ENCODE data around the gene TMEM184B.

The TMEM184B gene

DNA sequence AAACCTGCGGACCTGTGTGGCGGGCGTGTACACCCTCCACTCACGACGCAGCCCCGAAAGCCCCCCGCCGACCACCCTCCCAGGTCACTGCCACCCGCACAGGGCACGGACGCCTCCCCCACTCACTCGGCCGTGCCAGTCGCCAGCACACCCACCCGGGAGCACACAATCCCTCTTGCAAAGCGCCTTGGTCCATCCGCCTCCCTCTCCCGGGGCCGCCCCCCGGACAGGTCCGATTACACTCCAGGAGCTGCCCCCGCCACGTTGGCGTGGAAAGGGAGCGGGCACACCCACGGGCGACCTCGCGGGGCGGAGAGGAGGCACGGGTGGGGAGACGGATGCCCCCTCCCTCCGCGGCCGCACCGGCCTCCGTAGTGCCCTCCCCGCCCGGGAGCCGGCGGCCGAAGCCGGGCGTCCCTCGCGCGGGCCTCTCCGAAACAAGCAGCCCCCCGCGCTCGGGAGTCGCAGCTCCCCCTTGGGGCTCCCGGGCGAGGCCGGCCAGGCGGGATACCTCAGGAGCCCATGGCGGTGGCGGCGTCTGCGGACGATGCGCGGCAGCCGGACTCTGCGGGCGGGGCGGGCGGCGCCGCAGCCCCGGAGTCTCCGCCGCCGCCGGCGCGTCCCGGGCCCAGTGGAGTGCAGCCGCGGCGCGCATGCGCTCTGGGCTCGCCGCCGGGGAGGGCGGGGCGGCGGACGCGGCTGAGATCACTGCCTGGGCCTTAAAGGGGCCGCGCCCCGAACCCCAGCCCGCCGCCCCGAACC, at the start of gene TMEM184B:
Gene TMEM184B, minus strand, starts transcription at position 638 of the 762 bp plus-strand sequence. CDS start 25,049 bp downstream, outside the sequence.
- in situ Hi-C loops (cut with HindIII; ENCODE audit: low sequenced_read_pairs): no loop called here

DNA sequence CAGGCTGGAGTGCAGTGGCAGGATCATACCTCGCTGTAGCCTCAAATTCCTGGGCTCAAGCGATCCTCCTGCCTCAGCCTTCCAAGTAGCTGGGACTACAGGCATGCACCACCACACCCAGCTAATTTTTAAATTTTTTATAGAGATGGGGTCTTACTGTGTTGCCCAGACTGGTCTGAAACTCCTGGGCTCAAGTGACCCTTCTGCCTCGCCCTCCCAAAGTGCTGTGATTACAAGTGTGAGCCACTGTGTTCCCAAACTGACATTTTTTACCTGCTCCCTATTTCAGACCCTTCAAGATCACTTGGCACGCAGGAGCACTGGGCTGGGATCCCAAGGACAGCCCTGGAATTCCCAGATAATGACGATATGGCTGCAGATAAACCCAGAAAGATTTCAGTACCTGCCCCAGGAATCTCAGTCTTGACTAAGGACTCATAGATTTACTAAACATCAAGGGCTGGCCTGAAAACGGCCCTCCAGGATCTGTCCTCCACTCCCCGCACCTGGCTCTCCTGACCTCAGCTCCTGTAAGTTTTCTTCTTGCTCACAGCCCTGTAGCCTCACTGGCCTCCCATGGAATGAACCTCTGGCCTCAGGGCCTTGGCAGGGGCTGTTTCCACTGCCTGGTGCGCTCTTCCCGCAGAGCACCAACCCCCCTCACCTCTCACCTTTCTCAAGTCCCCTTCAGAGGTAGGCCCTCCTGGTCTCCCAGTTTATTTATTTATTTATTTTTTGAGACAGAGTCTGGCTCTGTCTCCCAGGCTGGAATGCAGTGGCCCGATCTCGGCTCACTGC, 48.0 kb upstream of the TMEM184B start:
- in situ Hi-C loops (cut with HindIII; ENCODE audit: low sequenced_read_pairs): no loop called here

DNA sequence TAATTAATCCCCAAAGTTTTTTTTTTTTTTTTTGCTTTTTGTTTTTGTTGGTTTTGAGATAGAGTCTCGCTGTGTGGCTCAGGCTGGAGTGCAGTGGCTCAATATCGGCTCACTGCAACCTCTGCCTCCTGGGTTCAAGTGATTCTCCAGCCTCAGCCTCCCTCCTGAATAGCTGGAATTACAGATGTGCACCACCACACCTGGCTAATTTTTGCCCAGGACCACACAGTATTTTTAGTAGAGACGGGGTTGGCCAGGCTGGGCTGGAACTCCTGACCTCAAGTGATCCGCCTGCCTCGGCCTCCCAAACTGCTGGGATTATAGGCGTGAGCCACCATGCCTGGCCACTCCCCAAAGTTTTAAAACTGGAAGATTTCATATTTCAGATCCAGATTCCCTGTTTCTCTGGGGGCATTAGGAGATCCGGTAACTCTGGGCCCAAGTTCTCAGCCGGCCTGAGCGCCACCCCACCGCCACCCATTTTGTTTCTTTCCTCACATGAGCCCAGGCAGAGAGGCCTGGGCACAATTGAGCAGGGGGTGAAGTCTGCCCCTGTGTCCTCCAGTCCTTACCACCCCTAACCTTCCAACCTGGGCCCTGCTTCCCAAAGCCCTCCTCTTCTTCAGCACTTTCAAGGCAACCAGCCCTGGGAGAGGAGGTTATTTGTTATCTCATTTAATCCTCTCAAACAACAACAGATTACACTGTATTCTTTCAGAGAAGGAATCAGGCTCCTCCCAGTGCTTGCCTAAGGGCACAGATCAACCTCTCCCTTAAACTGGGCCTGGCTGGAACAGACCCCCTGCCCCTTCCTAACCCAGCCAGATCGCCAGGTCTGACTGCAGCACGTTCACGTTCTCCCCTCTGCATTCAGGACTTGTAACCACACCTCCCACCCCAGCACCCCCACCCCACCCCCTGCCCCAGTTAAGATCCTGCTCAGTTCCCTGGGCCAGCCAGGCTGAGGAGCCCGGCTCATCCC, 46.3 kb upstream of the TMEM184B start:
- in situ Hi-C loops (cut with HindIII; ENCODE audit: low sequenced_read_pairs): no loop called here

DNA sequence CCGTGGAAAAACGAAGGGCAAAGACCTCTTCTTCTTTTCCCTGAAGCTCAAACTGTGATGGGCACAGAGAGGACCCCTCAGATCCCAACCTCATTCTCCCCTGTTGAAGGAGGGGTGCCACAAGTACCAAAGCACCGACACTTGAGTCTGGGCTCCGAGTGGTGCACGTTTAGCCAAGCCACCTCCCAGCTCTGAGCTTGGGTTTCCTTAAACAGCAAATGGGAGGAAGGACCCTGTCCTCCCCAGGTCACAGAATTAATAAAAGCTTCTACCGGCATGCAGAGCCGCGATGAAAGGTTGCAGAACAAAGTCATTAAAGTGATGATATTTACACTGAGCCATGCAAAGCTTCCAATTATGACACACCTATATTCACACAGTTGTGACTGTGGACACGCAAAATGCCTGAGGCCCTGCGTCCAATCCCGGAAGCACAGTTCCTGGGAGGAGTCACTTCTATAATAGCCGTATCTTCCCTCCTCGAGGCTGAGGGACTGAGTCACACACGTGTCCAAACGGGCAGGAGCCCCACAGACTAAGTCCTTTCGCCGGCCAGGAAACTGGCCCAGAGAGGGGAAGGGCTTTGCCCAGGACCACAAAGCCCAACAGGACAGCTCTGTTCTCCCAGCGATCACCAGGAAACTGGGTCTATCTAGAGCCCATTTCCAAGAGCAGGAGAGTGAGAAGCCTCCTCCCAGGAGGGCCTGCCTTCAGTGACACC, 45.3 kb upstream of the TMEM184B start:
- in situ Hi-C loops (cut with HindIII; ENCODE audit: low sequenced_read_pairs): no loop called here

DNA sequence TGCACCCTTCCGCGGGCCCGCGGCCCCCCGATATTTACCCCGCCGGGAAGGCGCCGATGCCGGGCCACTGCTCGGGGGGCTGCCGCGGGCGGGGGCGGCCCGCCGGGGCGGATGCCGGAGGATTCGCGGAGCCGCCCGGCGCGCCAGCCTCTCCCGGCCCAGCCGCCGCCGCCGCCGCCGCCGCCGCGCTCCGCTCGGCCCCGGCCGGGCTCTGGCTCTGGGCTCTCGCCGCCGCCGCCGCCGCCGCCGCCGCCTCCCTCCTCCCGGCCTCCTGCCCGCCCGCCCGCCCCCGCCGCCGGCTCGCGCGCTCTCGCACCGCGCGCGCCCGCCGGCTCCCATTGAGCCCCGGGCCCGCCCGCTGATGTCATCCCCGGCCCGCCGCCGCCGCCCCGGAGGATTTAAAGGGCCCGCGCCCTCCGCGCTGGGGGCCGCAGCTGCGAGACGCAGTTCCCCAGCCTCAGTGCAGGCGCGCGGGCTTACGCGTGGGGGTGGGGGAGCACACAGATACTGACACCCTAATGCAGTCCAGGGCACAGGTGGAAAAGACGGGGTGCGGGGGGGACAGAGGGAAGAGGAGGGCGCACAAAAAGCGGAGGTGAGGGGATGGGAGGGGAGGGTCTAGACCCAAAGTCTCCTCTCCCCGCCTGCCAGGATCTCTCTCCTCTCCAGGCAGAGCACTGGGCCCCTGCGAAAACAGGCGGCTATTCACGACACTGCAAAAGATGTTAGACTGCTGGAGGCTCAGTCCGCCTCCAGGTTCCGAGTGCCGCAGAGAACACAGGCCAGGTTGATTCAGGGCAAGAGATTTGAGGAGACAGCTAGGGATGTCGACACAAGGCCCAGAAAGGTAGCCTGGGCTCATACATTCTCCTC, 44.5 kb upstream of the TMEM184B start, which contains the start of gene CSNK1E:
Gene CSNK1E, minus strand, starts transcription at position 312 of the 873 bp plus-strand sequence. CDS start 3,276 bp downstream, outside the sequence.
- in situ Hi-C loops (cut with HindIII; ENCODE audit: low sequenced_read_pairs): no loop called here

DNA sequence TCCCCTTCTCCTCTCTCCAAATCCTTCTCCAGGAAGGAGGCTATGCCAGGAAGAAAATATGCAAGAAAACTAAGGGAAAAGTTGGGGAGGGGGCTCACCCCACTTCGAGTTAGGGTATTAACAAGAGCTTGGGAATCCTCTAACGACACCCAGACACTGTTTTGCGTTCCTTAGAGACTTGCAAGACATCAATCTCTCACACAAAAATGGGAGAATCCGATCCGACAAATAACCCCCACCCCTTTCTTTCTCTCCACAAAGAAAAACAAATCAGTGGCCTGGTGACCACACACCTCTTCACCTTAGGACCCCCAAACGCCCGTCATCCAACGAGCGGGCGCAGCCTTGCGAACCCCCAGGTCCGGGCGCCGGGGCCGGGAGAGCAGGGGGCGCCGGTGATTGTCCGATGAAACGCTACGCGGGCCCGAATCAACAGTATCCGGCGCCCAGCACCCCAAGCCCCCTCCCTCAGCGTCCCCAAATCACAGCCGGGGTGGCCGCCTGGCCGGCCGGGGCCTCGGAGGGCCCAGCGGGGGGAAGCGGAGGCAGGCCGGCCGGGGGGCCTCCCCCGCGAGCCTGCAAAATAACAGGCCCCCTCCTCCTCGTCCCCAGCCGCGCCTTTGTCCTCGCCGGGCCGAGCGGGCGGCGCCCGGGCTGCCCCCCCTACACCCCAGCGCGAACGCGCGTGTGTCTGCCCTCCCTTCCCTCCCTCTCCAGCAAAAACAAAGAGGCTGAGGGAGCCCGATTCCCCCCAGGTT, 43.7 kb upstream of the TMEM184B start:
- in situ Hi-C loops (cut with HindIII; ENCODE audit: low sequenced_read_pairs): no loop called here

DNA sequence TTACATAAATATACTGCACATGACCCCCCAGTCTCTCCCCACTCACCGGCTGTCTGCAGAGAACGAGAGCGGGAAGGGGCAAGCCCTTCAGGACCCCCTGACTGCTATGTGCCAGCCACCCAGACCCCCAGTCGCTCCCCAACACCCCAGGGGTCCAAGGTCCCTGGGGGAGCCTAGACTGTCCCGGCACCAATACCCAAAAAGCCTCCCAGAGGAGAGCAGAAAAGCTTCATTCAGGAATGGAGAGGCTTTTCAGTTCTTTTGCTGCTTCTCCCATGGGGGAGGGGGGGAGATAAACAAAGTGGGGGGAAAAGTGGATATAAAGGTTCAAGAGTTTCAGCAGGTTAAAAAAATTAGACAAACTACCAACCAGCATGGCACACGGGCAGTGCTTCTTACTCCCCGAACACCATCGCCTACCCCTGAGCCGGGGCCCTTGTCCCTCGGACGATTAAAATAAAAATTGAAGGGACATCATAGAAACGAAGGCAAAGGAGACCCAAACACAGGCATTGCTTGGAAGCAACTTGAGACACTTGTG, 43.1 kb upstream of the TMEM184B start:
- in situ Hi-C loops (cut with HindIII; ENCODE audit: low sequenced_read_pairs): no loop called here

DNA sequence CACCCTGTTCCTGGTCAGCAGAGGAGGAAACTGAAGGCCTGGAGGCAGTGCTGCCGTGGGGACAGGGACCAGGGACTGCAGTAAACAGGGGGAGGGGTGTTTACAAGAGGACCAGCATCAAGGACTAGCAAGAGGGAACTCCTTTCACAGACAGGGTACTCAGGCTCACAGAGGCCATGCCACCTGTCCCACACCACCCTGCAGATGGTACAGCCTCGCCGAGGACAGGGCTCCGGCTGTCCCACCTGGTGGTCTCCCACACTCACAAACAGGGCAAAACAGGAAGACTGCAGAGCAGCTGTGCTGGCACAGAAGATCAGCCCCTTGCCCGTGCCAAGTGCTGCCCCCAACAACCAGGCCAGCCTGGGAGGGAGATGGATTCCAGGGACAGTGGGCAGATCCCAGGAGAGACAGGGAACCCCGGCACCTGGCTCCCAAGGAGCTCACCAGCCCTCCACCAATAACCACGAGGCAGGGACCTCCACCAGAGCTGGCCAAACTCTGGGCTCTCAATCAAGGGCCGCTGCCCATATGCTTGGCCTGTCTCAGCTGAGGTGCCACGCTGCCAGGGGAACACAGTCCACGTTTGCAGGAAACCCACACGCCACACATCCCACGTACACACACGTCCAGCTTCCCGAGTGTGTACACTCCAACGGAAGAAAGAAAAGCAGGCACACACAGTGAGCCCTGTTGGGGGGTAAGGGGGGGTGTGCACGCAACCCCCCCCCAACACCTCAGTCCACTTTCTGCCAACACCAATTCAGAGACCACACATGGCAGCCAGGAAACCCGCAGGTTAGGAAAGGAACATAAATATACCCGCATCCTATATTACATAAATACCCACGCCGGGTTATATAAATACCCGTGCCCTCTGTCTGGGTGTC, 42.4 kb upstream of the TMEM184B start:
- in situ Hi-C loops (cut with HindIII; ENCODE audit: low sequenced_read_pairs): no loop called here

DNA sequence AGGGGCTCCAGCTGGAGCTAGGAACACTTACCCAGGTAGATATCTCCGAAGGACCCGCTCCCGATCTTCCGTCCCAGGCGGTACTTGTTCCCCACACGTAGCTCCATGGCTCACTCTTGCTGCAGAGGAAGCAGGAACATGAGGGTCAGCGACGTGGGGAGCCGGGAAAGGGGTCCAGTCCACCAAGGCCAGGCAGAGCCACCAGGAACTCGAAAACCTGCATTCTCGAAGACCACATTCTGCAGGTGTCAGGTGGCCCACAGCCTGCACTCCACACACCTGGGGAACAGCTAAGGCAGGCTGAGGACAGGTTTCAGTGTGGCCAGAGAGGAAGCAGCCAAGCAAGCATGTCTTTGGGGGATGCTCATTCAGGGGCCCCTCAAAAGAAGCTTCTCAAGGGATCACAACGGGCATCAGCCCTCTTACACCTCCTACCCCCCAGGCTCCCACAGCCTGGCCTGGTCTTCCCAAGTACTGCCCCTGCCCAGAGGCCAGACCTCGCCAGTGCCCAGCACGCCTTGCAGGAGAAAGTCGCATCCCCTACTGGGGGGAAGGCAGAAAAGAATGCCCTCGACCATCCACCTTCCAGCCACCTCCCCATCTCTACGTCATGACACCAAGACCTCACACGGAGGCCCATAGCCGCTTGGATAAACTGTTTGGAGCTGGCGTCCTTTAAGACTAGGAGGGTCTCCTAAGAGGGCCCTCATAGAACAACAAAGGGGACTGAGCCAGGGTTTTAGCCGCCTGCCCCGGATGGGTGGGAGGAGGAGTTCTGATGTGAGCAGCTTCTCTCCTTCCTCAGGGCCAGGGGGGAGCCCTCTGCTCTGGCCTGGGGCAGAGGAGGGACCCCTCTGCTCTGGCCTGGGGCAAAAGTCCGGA, 41.5 kb upstream of the TMEM184B start:
- in situ Hi-C loops (cut with HindIII; ENCODE audit: low sequenced_read_pairs): no loop called here

DNA sequence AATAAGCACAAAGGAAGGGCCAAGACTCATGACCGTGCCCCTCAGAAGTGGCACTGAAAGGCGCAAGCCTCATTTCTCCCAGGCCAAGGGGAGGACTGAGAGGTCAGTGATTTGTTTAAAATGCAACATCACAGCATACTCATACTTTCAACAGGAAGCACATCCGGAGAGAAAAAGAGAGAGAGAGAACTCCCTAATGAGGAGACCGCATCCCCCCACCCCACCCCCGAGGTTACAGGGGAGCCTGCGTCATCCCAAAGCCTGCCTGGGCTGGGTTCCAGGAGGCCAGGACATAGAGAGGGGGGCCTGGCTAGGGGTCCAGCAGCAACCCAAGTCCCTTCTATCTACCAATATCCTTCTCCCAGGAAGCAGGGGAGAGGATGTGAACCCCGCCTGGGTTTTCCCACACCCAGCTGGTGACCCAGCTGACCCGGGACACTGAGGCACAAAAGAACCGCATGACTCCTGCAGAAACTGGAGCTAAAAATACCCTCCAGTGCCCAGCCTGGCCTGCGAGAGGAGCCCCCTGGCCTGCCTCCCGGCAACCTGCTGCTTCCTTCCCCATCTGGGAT, 40.7 kb upstream of the TMEM184B start:
- in situ Hi-C loops (cut with HindIII; ENCODE audit: low sequenced_read_pairs): no loop called here

DNA sequence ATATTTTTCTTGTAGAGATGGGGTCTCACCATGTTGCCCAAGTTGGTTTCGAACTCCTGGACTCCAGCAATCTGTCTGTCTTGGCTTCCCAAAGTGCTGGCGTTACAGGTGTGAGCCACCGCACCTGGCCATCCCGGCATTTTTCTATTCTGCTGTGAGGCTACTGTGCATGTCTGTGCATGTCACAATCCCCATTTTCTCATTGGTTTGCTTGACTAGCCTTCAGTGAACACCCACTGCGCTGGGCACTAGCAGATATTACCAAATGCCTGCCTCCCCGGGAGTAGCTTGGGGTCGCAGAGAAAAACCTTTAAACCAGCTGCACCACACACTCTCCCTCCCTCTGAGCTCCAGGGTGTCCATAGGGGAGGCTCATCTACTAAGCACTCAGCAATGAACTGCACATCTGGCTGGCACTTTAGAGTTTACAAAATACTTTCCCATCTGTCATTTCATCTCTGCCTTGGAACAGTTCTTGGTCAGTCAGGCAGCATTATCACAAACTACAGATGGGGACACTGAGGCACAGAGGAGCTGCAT, 39.5 kb upstream of the TMEM184B start:
- in situ Hi-C loops (cut with HindIII; ENCODE audit: low sequenced_read_pairs): no loop called here

DNA sequence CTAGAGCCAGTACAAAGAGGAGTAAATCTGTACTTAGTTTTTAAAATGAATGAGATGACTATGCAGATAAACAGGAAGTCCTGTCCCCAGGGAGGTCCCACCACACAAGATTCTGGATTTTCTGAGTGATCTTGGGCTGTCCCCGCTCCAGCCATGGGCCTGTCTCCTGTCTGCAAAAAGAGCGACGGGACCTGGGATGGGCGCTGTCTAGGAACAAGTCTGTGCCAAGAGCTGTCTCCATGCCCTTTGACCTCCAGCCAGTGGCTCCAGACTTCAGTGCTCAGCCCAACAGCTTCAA, 38.5 kb upstream of the TMEM184B start:
- in situ Hi-C loops (cut with HindIII; ENCODE audit: low sequenced_read_pairs): no loop called here

DNA sequence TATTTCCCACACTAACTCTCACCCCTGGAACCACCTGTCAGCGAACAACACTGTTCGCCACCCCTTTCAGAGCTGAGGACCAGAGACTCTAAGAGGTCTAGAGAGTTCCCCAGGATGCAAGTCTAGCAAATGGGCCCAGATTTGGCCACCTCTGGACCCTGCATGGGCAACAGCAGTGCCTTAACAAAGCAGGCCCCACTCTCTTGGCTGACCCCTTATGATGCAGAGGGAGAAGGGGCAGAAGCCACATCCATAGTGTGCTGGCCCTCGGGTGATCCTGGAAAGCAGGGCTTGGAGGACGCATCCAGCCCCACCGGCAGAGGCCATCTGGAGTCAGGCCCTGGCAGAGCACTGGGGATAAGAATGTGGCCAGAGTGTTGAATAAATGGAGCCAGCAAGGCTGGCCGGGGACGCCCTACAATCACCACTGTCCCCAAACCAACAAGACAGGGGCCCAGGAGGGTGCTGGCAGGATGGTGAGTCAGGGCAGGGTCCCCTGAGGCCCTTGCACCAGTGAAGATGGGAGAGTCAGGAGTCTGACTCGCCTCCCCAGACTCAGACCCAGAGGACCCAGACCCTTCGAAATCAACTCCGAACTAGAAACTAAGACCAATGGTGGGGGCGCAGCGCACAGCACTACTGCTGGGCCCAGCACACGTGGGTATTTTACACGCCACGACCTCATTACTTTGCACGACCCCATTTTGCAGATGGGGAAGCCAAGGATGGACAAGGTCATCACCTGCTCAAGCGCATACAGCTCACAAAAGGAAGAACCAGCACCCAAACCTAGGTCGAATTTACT, 37.9 kb upstream of the TMEM184B start:
- in situ Hi-C loops (cut with HindIII; ENCODE audit: low sequenced_read_pairs): no loop called here

DNA sequence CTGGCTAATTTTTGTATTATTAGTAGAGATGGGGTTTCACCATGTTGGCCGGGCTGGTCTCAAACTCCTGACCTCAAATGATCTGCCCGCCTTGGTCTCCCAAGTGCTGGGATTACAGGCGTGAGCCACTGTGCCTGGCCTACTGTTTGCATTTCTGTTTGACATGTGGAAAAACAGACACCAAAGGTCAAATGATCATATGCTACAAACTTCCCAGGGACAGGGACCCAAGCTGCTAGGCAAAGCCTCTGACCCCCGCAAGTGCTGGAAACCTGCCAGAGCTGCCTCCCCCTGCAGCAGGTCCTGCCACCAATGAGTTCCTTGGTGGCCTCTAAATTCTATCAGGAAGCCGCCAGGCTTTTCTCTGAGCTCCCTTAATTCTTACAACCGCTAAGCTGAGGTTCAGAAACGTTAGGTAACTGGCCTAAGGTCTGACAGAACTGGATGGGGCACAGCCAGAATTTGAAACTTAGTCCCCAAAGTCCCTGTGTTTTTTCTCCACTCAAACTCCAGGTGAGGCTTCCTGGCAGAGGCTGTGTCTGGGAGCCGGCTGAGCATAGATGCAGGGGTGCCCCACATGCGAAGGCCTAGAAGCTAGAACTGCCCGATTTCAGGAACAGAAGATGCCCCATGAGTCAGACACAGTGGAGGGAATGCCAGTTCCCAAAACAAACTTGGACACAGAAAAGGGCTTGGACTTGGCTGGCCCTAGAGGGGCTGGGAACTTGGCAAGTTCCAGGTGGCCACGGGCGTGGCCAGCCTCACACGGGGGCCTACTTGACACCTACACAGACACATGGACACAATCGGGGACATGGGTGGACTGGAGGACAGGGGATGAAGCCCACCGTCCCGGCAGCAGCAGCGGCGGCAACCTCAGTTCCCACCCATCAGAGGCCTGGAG, 37.1 kb upstream of the TMEM184B start:
- in situ Hi-C loops (cut with HindIII; ENCODE audit: low sequenced_read_pairs): no loop called here
